ENCODE measurements around the gene SHB.

DNA sequence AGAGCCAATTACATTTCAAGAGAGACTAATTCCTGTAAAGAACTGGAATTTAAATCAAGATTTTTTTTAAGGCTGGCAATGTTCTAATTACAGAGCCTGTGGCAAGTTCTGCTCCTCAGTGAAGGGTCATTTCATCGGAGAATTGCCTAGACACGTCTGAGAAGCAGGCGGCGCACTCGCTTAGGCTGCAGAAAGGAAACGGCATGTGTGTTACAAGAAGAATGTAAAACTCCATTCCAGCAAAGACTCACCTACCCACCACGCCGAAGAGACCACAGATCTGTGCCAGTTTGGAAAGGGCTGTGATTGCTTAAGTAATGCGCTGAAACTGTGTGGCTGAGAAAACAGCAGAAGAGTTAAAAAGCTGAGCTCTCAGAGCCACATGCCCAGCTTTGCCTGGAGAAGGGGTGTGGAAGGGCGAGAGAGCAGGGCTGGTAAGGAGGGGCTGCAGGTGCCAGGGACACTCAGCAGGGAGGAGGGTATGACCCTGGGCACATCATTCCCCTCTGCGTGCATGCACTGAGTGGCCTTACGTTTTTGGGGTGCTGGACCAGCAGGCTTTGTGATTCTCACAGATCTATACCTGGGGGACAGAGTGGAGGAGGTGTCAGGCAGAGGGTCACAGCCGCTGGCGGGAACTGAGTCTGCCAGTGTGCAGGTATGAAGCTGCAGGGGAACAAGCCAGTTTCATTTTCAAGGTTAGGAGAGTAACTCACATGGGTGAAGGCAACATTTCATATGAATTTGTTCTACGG lies 147.3 kb downstream of the SHB start:
- TF ChIP-seq, protein P1, sequence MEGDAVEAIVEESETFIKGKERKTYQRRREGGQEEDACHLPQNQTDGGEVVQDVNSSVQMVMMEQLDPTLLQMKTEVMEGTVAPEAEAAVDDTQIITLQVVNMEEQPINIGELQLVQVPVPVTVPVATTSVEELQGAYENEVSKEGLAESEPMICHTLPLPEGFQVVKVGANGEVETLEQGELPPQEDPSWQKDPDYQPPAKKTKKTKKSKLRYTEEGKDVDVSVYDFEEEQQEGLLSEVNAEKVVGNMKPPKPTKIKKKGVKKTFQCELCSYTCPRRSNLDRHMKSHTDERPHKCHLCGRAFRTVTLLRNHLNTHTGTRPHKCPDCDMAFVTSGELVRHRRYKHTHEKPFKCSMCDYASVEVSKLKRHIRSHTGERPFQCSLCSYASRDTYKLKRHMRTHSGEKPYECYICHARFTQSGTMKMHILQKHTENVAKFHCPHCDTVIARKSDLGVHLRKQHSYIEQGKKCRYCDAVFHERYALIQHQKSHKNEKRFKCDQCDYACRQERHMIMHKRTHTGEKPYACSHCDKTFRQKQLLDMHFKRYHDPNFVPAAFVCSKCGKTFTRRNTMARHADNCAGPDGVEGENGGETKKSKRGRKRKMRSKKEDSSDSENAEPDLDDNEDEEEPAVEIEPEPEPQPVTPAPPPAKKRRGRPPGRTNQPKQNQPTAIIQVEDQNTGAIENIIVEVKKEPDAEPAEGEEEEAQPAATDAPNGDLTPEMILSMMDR (IDR thresholded peaks at IDR 0.05 in 2 of 3, conservative IDR thresholded peaks at IDR 0.05 in 1 of 3; ENCODE audit: borderline replicate concordance in 1 of 3, insufficient read depth in 1 of 3, low read depth in 2 of 3, low read length in 2 of 3), result no peak
- TF ChIP-seq ZNF274 (IDR thresholded peaks at IDR 0.05; ENCODE audit: low read depth, low read length), result no peak
- no peak for TF ChIP-seq EZH2 (IDR thresholded peaks at IDR 0.05)
- TF ChIP-seq SP1 (IDR thresholded peaks at IDR 0.05; ENCODE audit: low read depth), result no peak
- TF ChIP-seq TCF7L2 (IDR thresholded peaks at IDR 0.05; ENCODE audit: borderline replicate concordance, extremely low read depth, insufficient read depth, insufficient read length), result no peak
- no peak for TF ChIP-seq POLR2A (IDR thresholded peaks at IDR 0.05; ENCODE audit: borderline replicate concordance, extremely low read depth, insufficient read depth, insufficient read length)
- no peak for TF ChIP-seq SIN3A (IDR thresholded peaks at IDR 0.05; ENCODE audit: low read depth)
- TF ChIP-seq, protein P2, sequence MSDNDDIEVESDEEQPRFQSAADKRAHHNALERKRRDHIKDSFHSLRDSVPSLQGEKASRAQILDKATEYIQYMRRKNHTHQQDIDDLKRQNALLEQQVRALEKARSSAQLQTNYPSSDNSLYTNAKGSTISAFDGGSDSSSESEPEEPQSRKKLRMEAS (IDR thresholded peaks at IDR 0.05), result no peak
- TF ChIP-seq, protein P3, sequence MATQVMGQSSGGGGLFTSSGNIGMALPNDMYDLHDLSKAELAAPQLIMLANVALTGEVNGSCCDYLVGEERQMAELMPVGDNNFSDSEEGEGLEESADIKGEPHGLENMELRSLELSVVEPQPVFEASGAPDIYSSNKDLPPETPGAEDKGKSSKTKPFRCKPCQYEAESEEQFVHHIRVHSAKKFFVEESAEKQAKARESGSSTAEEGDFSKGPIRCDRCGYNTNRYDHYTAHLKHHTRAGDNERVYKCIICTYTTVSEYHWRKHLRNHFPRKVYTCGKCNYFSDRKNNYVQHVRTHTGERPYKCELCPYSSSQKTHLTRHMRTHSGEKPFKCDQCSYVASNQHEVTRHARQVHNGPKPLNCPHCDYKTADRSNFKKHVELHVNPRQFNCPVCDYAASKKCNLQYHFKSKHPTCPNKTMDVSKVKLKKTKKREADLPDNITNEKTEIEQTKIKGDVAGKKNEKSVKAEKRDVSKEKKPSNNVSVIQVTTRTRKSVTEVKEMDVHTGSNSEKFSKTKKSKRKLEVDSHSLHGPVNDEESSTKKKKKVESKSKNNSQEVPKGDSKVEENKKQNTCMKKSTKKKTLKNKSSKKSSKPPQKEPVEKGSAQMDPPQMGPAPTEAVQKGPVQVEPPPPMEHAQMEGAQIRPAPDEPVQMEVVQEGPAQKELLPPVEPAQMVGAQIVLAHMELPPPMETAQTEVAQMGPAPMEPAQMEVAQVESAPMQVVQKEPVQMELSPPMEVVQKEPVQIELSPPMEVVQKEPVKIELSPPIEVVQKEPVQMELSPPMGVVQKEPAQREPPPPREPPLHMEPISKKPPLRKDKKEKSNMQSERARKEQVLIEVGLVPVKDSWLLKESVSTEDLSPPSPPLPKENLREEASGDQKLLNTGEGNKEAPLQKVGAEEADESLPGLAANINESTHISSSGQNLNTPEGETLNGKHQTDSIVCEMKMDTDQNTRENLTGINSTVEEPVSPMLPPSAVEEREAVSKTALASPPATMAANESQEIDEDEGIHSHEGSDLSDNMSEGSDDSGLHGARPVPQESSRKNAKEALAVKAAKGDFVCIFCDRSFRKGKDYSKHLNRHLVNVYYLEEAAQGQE (IDR thresholded peaks at IDR 0.05; ENCODE audit: low read depth), result no peak
